Measurements from ENCODE around the gene HIPK1. TPM values are rescaled to one million over a fixed set of nuclear protein-coding genes. Genes with fewer than 3 reads are reported as not detected.
"Not testable (repeated sequence)": the region's sequence is repeated elsewhere in the genome, so short reads cannot be mapped to it uniquely, and the experiment has no call there.

The HIPK1 gene
- total RNA-seq, 1 experiment from 2014 or later = 34.9 TPM

DNA sequence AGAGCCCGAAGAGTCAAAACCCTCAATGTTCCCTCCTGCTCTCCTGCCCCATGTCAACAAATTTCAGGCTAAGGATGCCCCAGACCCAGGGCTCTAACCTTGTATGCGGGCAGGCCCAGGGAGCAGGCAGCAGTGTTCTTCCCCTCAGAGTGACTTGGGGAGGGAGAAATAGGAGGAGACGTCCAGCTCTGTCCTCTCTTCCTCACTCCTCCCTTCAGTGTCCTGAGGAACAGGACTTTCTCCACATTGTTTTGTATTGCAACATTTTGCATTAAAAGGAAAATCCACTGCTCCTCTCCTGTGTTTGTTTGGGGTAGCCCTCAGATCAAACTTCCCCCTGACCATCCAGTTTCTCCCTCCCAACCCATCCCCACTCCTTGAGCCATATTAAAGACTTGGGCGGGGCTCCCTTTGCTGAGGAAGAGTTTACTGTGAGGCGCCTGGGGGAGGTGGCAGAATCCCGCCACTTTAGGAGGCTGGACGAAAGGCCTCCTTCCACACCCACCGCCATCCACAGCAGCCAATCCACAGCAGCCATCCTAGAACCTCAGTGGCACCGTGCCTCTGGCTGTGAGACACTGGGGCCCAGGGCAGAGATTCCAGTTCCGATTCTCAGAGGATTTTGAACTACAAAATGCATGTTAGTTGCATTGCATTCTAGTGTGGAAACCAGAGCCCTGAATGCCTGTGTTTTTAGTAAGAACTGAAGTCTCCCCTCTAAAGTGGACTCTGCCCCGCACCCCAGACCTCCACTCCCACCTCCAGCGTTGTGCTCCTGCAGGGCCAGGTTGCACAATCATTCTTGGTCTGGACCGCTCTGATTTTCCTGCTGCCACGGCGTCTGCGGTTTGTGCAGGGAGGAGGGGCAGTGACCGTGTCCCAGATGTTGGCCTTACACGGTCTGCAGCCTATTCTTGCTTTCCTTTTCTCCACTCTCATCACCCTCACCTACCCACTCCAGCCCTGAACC, 53.1 kb downstream of the HIPK1 start:
- DNase-seq (ENCODE audit: low read depth) = peak; percentile 72

DNA sequence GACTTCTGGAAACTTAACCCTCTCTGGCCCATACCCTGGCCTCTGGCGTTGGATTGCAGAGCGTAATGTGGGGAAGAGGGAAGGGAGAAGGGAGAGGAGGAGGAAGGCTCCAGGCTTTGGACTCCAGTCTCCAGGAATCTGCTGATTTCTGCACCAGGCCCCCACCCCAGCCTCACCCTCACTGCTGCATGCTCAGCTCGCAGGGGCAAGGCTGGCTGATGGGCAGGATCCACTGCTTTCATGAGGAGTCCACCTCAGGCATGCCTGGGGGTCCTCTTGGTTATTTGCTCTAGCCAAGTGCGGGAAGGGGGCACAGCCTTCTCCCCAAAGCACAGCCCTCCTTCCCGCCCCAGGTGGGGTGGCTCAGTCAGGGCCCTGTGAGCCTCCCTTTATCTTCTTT, 53.8 kb downstream of the HIPK1 start:
- DNase-seq (ENCODE audit: low read depth) = no peak

DNA sequence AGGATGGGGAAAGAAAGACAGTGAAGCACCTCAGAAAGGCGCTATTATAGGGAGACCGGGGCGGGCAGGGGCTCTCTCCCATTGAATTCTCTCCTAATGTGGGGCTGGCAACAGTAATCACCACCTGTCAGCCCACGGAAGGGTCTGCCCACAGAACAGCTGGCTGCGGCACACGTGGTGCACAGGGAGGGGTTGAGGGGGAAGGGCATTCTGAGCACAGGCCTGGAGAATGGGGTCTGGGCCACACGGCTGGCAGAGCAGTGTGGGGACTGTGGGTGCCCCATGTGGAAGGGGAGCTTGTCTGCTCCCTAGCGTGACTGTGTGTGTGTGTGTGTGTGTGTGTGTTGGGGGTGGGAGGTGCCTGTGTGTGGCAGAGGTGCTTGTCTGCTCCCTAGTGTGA, 54.3 kb downstream of the HIPK1 start:
- no peak for DNase-seq (ENCODE audit: low read depth)

DNA sequence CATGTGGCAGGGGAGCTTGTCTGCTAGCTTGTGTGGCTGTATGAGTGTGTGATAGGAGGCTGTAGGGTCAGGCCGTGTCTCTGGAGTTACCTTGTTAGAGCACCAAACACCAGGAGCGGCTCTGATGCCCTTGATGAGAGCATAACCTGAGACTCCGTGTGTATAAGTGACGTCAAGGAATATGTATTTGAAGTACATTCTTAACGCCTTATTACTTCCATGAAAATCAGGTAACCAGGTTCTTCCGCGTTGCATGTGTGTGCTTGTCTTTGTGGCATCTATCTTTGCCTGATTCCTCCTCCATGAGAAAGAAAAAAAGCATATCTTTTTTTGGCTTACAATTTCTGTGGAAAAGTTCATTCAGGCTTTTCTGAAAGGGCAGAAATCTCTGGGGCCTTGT, 54.7 kb downstream of the HIPK1 start:
- no peak for DNase-seq (ENCODE audit: low read depth)

DNA sequence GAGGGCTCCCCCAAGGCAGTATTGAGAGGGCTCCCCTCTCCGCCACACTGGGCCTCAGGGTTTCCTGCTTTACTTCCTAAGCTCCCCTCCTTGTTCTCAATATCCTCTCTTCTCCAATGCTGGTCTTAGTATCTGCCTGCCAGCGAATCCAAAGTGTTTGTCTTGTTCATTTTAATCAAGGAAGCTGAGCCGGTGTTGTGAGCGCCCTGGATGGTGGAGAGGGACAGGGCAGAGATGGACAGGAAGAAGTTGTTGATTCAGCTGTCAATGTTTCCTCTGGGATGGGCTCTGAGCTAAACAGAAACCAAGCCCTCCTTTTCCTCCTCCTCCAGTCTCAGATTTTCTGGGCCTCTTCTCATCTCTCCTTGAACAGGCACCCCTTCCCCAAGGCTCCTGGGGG, 55.6 kb downstream of the HIPK1 start:
- DNase-seq (ENCODE audit: low read depth) = no peak

DNA sequence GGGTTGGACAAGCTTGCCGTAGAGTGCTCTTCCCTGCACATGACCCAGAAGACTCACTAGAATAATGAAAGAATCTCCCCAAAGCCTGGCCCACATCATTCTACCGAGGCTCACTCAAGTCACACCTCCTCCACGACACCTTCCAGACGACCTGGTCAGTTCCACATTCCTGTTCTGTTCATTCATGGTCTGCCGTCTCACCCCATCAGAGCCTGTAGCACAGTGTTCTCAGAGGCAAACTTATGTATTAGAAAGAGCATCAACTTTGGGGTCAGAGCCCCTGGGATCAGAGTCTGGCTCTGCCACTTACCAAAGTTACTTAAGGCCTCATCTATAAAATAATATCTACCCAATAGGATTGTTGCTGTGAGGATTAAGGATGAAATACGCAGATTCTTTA, 57.7 kb downstream of the HIPK1 start:
- DNase-seq (ENCODE audit: low read depth) = no peak

DNA sequence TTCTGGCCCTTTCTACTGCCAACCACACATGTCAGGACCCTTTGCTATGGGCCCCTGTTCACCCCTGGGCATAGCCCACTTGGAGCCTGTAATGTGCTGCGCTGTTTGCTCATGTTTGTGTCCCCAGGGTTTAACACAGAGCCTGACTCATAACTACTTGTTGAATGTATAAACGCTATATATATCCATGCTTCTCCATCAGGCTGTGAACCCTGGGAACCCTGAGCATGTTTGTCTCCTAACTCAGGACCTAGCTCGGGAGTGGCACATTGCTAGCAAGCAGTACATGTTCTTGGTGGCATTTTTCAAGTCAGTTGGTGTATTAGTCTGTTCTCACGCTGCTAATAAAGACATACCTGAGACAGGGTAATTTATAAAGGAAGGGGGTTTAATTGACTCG, 58.1 kb downstream of the HIPK1 start:
- DNase-seq (ENCODE audit: low read depth) = no peak

DNA sequence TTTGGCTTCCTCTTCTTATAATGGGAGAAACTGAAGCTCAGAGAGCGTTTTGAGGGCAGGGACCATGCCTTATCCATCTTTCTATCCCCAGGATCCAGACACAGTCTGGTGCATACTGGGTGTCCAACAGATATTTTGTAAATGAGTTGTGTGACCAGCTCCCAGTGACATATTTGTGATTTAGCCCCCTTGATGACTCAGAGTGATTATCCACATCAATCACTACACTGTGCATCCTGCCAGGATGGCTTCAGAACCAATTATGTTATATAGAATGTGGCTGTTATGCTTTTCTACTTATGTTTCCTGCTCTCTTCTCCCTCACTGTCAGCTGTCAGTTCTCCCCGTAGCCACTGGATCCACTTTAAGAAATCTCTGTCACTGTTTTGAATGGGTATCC, 61.4 kb downstream of the HIPK1 start:
- no peak for DNase-seq (ENCODE audit: low read depth)

DNA sequence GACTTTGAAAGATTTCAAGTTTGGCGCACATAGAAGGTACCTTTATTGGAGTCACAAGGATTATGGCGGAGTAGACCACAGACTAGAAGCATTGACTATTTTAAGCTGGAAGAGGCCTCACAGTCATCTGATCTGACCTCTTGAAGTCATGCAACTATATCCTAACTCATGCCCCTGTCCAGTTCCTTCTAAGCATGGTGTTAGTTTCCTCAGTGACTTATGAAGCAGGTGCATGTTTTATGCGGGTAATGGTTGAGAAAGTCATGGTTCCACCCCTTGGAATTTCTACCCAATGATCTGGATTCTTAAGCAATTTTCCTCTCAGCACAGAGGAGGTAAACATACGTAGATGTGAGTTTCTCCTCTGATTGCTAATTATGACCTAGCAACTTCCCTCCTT, 61.8 kb downstream of the HIPK1 start:
- no peak for DNase-seq (ENCODE audit: low read depth)

DNA sequence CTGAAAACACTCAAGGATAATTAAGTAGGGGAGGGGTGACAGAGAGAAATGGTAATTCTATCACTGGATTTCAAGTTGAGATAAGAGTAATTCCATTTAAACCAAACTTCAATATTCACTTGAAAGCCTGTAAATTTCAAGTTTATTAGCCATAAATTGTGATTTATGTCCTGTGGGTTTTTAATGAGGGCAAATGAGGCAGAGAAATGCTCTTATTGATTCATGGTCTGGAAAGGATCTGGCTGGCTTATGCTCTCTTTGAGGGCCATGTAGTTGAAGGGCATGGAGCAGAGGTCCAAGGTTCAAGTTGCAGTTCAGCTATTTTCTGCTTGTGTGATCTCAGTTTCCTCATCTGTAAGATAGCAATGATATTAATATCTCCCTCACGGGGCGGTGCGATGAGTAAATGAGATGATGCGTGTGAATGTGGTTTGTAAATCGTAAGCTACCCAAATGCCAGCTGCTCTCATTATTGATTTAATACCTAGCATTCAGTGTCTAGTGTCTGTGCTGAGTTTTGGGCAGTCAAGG, 62.4 kb downstream of the HIPK1 start:
- no peak for DNase-seq (ENCODE audit: low read depth)

DNA sequence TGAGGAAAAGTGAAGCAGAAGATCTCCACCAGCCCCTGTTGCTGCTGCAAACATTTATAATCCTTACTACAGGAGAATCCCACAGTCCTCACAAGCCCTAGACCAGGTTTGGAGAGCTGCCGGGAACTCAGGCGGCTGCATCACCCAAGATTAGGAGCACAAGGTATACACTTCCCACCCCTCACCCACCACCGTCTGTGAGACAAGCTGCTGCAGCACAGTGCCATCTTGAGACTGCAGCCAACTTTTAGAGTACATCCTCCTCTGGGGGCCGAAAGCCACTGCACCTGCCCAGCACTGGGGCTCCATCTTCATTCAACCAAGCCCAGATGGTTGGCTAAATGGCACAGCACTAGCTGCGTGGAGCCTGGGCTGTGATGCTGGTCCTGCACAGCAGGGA, 63.9 kb downstream of the HIPK1 start:
- no peak for DNase-seq (ENCODE audit: low read depth)

DNA sequence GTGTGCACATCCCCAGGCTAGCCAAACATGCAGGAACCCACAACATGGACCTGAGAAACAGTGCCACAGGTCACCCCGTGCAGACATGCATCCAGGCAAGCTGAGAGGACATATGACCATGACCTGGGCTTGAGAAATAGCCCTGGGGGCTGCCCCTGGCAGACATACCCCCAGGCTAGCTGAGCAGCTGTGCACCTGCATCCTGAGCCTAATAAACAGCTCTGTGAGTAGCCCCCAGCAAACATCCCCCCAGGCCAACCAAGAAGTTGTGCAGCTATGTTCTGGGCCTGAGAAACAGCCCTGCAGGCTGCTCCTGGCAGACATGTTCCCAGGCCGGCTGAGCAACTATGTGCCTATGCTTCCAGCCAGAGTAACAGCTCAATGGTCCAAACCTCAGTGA, 64.6 kb downstream of the HIPK1 start:
- DNase-seq (ENCODE audit: low read depth) = no peak

DNA sequence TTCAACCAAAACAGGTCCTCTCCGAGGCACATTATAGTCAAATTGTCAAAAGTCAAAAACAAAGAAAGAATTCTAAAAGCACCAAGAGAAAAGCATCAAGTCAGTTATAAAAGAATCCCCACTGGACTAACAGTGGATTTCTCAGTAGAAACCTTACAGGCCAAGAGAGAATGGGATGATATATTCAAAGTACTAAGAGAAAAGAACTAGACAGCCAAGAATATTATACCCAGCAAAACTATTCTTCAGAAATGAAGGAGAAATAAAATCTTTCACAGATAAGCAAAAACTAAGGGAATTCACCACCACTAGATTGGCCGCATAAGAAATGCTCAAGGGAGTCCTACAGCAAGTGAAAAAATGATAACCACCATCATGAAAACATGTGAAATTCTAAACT, 66.3 kb downstream of the HIPK1 start:
- no peak for DNase-seq (ENCODE audit: low read depth)

DNA sequence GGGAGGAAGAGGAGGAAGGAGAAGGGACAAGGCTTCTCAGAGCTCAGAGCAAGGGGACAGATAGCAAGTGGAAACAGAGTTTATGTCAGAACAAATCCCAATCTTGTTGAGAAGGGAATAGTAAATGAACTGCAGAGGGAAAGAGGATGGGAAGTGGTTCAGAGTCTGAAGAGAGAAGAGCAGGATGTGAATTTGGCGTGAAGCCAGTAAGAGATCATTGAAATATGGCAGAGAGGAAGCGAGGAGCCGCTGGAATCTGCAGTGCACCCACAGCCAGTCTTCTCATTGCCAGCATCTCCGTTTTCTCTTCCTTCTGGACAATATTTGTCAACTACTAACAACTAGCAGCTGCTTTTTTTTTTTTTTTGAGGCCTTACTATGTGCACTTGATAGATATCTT, 69.2 kb downstream of the HIPK1 start:
- peak; percentile 17 for DNase-seq (ENCODE audit: low read depth)

DNA sequence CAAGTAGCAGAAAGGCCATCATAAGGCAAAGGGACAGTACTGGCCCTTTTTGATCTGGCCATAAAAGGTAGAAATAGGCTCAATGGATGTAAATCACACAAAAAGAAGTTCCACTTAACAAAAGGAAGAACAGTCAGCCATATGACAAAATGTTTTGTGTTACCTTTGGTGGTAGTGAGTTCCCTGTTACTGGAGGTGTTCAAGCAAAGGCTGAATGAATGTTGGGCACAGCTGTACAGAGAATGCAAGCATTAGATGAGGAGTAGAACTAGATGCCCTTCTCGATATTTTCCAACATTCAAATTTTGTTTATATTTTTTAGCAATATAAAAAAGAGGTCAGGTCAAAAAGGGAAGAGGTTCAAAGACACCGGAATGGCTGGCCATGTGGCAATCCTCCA, 70.1 kb downstream of the HIPK1 start:
- DNase-seq (ENCODE audit: low read depth) = no peak

DNA sequence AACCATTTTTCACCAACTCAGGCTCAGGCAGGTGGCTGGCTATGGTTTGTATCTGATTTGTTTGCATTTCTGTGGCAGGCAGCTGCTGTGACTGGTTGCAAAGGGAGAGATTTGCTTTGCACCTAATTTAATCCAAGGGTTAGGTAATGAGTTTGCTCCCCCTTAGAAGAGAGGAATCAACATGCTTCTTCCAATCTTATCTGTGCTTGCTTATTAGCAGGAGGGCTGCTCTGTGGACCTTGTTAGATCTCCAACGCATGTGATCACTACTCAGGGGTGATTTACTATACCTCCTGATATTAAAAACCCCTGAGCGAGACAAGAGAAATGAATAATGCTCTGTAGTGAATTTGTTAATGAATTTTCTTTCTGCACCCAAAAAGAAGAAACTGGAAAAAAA, 70.7 kb downstream of the HIPK1 start:
- DNase-seq (ENCODE audit: low read depth) = no peak

DNA sequence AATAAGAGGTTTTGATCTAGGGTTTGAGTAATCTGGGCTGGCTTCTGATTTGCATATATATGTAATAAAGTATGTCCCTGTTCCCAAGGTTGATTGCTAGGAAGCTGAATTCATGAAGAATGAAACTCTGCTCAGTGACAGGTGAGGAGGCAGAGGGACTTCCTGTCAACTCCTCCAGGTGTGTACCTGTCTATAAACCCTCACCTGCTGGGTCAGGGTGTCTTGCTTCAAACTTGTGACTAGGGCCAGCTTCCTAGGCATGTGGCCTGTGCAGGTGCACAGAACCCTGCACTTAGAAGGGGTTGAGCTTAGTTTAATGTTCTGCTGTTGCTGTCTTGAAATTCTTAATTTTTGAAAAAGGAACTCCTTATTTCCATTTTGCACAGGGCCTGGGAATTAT, 71.3 kb downstream of the HIPK1 start:
- DNase-seq (ENCODE audit: low read depth) = no peak

DNA sequence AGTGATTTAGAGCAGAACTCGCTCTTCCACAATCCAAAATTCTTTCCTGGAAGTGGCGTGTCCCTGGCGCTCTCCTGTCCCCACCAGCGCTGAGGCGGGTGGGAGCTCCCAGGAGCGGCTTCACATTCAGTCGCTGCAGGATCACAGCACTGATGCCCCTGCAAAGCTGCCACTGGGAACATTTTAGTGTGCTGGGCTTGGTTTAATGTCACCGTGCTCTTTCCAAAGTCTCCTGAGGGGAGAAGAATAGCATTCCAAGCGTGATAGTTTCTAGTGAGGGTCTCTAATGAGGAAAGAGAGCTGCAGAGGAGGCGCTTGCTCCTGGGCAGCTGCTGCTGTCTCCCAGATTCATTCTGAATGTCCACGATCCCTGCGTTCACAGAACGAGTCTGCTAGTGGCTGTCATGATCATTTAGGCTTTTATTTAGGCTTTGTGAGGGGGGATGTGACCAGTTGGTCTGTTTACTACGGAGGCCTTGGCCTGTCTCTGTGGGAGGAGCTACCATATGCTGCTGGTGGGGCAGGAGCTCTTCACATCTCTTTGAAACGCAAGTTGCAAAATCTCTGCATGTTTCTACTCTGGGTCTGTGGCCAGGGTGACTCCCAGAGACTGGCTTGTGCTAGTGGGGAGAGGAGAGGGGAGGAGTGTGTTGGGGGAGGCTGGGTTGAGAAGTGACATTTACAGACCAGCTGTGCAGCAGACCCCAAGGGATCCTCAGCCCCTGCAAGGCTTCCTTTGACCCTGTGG, 73.5 kb downstream of the HIPK1 start:
- DNase-seq (ENCODE audit: low read depth) = no peak

DNA sequence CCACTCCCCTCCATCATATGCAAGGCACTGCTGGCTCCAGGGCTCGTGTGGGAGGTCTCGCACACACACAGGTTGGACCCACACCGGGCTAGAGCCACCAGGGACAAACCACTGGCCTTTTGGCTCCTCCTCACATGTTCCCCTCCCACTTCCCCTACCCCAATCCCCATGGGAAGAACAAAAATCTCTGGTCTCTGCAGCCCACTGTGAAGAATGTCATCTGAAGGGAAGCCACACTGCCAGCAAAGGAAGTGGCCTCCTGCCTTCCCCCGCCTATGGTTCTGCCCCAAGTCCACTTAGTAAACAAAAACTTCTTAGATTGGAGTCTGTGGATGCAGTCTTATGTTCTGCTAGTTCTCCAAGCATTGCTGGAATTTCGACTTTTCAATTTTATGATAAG, 74.3 kb downstream of the HIPK1 start:
- DNase-seq (ENCODE audit: low read depth) = no peak

DNA sequence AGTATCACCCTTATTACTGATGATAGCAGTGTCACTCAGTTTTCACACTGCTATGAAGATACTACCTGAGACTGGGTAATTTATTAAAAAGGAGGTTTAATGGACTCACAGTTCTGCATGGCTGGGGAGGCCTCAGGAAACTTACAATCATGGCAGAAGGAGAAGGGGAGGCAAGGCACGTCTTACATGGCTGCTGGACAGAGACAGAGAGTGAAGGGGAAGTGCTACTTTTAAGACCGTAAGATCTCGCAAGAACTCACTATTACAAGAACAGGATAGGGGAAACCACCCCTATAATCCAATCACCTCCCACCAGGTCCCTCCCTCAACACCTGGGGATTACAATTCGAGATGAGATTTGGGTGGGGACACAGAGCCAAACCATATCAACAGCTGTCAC, 77.7 kb downstream of the HIPK1 start:
- DNase-seq (ENCODE audit: low read depth) = not testable (repeated sequence)

DNA sequence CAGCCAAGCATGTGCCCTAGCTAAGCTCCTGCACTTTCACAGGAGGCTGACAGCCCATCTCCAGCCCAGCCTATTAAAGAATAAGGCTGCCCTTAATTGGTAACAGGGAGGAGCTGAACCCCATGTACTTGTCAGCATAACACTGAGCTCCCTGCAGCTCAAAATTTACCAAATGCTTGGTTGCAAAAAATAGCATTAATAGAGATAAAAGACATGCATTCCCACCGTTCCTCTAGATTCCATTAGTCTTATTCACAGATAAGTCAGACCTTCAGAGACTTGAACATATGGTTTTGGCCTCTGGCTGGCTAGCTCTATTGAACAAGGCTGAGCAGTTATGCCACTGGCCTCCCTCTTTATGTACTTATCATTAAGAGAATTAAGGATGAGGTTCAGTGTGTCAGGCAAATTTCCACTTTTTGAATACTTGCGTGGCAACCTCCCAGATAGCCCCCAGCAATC, 79.4 kb downstream of the HIPK1 start:
- no peak for DNase-seq (ENCODE audit: low read depth)

DNA sequence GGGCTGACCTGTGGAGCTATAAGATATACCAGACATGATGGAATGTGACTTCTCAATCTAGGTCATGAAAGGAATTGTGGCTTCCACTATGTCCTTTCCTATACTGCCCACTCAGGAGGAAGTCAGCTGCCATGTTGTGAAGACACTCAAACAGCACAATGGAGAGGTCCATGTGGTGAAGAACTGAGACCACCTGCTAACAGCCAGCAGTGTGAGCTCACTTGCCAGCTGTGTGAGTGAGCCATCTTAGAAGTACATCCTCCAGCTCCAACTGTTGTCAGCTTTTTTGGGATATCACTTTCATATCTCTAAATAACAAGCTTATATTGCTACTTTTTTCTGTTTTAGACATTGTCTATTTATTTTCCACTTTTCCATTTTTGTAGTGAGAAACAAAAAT, 79.9 kb downstream of the HIPK1 start:
- no peak for DNase-seq (ENCODE audit: low read depth)

DNA sequence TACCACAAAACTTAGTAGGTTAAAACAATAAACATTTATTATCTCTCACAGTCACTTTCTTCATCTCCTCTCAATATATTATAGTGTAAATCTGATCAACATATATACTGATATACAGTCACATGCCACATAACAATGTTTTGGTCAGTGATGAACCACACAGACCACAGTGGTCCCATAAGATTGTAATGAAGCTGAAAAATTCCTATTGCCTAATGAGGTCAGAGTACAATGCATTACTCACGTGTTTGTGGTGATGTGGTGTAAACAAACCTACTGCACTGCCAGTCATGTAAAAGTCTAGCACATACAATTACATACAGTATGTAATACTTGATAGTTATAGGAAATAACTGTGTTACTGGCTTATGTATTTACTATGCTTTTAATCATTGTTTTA, 80.3 kb downstream of the HIPK1 start:
- peak; percentile 50 for DNase-seq (ENCODE audit: low read depth)

All from M059J (cell line).